Epidermal melanocyte (primary cell): Measurements from ENCODE around the gene PLA2G2A.
"Not testable (repeated sequence)": the region's sequence is repeated elsewhere in the genome, so short reads cannot be mapped to it uniquely, and the experiment has no call there.

Experiments
- DNase-seq: peaks from one replicate; pipeline ENCODE4 v3.0.0; 2011; ENCODE audit warnings: low spot score; ENCODE audit not compliant: insufficient read length

PLA2G2A gene, protein sequence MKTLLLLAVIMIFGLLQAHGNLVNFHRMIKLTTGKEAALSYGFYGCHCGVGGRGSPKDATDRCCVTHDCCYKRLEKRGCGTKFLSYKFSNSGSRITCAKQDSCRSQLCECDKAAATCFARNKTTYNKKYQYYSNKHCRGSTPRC

DNA sequence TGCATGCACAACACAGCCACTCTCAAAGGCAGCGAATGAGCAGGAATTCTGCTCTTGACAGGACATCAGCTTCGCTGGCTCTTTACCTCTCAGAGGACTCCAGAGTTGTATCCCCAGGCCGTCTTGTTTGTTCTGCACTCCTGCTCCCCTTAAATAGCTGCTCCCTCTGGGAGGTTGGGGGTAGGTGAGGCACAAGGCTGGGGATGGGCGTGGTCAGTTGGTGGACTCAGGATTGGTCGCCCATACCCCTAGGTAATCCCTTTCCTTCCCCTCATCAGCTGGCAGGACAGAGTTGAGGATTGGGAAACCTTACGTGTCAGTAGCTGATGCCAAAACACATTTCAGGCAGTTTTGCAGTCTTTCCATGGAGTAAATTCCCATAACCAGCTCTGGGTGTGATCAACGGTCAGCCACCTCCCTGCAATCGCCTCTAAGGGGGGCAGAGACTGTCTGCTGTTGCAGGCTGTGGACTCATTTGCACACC, at the start of gene PLA2G2A:
TSS of gene PLA2G2A (minus strand) at position 125 of the 484 bp plus-strand sequence. CDS start 845 bp downstream, outside the sequence.
- DNase-seq = no peak

GRCh38 chr1:20028726-20029125, 49.3 kb upstream of the PLA2G2A start:
- DNase-seq = no peak

- no peak for DNase-seq
These were observed 48.7 kb upstream of the PLA2G2A start for GRCh38 chr1:20028125-20028524.

GRCh38 chr1:20017741-20018140, 38.3 kb upstream of the PLA2G2A start:
- DNase-seq = no peak

DNA sequence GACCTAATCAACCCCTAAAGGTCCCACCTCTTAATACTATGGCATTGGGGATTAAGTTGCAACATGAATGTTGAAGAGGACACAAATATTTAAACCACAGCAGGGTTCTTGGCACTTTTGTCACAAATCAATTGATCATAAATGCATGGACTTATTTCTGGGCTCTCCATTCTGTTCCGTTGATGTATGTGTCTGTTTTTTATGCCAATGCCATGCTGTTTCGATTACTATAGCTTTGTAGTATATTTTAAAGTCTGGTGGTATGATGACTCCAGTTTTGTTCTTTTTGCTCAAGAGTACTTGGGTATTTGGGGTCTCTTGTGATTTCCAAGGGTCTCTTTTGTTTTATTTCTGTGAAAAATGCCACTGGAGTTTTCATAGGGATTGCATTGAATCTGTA, 34.7 kb upstream of the PLA2G2A start:
- no peak for DNase-seq

- DNase-seq = no peak
These were observed 30.6 kb upstream of the PLA2G2A start for GRCh38 chr1:20010016-20010415.

DNA sequence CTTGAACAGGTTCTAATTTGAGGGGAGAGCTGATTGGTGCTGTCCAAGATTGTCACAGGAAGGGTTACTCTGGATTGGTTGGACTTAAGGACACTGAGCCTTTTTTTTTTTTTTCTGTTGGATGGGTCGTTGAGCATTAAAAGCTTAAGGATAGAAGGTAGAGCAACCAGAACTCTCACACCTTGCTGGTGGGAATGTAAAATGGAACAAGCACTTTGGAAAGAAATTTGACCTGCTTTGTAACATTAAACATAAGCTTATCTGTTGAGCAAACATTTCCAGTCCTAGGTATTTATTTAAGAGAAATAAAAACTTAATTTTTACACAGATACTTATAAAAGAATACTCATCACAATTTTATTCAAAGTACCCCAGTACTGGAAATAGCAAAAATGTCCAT, 29.8 kb upstream of the PLA2G2A start:
- no peak for DNase-seq

- no peak for DNase-seq
These were observed 29.0 kb upstream of the PLA2G2A start for GRCh38 chr1:20008391-20008841.

- DNase-seq = not testable (repeated sequence)
These were observed 19.4 kb upstream of the PLA2G2A start for GRCh38 chr1:19998823-19999222.

- no peak for DNase-seq
These were observed 11.3 kb upstream of the PLA2G2A start for GRCh38 chr1:19990689-19991088.

DNA sequence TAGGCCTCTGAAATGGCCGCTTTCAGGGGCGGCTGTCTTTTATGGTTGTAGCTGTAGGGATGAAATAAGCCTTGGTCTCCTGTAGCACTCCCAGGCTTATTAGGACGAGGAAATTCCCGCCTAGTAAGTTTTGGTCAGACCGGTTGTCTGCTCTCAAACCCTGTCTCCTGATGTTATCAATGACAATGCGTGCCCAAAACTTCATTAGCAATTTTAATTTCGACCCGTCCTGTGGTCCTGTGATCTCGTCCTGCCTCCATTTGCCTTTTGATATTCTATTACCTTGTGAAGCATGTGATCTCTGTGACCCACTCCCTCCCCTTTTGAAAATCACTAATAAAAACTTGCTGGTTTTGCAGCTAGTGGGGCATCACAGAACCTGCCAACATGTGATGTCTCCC, 10.8 kb upstream of the PLA2G2A start:
- DNase-seq = not testable (repeated sequence)

- DNase-seq = no peak
These were observed 9.0 kb upstream of the PLA2G2A start for GRCh38 chr1:19988267-19989006.

DNA sequence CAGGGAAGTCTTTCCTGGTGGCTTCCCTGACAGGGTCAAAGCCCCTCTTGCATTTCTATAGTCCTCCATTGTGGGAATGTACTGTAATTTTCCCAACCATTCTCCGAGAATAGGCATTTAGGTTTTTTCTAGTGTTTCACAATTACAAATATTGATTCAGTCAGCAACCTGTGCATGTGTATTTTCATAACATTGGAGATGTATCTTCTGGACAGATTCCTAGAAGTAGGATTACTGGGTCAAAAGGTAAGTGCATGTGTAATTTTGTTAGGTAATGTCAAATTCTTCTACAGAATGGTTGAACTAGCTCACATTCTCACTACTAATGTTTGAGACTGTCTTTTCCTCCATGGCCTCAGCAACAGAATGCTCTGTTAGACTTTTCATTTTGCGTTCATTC, 8.3 kb upstream of the PLA2G2A start:
- DNase-seq = no peak

- not testable (repeated sequence) for DNase-seq
These were observed 5.1 kb upstream of the PLA2G2A start for GRCh38 chr1:19984409-19985016.

GRCh38 chr1:19981507-19982312, 2.3 kb upstream of the PLA2G2A start:
- DNase-seq = no peak

- no peak for DNase-seq
These were observed 1.7 kb upstream of the PLA2G2A start for GRCh38 chr1:19981170-19981506.

DNA sequence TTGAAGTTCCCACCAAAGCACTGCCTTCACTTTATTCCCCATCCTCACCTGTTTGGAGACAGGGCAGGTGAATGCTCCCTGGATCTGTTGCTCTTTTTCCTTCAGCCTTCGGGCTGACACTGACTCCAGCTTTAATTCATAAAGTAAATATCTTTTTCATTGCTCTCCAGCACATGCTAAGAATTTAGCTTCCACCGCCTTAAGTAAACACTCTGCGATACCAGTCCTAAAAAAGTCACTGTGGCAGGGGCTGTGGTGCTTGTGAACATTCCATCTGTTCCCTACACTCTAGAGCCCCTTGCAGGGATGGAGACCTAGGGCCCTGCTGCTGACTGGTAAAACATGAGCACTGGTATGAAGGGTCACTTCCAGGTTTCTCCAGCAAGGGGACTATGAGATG, 896 bp upstream of the PLA2G2A start:
- no peak for DNase-seq

DNA sequence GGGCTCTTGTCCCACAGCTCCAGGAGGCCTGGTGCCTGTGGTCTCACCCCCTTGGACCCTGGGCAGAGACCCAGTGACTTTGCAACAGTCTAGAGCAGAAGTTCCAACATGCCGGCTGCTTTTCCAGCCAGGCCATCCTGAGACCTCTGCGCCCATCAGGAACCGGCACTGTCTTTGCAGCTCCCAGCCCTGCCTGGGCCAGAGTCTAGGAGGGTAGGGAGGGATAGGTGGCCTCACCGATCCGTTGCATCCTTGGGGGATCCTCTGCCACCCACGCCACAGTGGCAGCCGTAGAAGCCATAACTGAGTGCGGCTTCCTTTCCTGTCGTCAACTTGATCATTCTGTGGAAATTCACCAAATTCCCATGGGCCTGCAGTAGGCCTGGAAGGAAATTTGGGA, 1.3 kb downstream of the PLA2G2A start:
- no peak for DNase-seq

DNA sequence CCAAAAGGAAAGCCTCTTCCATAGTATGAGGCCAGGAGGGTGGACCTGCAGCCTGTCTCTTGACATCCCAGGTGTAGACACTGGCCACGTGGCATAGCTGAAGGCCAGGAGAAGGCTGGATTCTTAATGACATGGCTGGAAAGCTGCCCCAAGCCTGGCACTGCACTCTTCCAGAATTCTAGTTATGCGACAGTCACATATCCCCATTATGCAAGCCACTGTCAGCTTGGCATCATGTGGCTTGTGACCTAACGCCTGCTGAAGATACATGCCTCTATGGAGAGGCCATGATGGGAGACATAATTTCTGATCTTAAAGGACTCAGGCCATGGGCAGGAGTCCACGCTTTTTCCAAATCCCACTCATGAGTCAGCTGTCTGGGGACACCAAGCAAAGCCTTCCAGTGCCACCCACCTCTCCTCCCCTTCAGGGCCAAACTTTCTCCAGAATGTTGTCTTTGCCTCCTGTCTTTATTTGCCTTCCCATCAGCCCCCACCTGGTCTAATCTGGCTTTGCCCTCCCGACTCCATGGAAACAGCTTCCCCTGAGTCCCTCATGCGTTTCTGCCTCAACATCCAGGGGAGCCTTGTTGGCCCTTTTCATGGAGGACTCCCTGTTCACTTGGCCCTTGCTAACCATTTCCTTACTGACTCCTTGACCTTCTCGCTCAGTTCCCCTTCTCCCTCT, 3.0 kb downstream of the PLA2G2A start:
- DNase-seq = no peak

- no peak for DNase-seq
These were observed 3.8 kb downstream of the PLA2G2A start for GRCh38 chr1:19975423-19976193.
